H9 (cell line): ENCODE results near the gene RIGI. TPM values are rescaled to one million over a fixed set of nuclear protein-coding genes. Genes with fewer than 3 reads are reported as not detected.

Experiments used
- DNase-seq: peaks from one replicate; pipeline ENCODE4 v3.0.0-alpha.2; 2017
- H2AFZ ChIP-seq: one replicate; pipeline ENCODE4 v1.6.1; 2013; ENCODE audit warnings: mild to moderate bottlenecking, low read length, control low read depth, moderate library complexity
- H2AK5ac ChIP-seq: 2 replicates; pipeline ENCODE4 v1.6.1; 2013; ENCODE audit warnings: low read length, control low read depth, mixed read lengths; ENCODE audit not compliant: insufficient read length
- H2BK120ac ChIP-seq: one replicate; pipeline ENCODE4 v1.6.1; 2013; ENCODE audit warnings: low read depth, mild to moderate bottlenecking, low read length, control low read depth, inconsistent platforms; ENCODE audit not compliant: poor library complexity, severe bottlenecking
- H2BK12ac ChIP-seq: 2 replicates; pipeline ENCODE4 v1.6.1; 2013; ENCODE audit warnings: low read length, control low read depth, mixed read lengths, low read depth; ENCODE audit not compliant: insufficient read length
- H2BK15ac ChIP-seq: 2 replicates; pipeline ENCODE4 v1.6.1; 2013; ENCODE audit warnings: low read depth, low read length, control low read depth
- H2BK20ac ChIP-seq: one replicate; pipeline ENCODE4 v1.6.1; 2013; ENCODE audit warnings: low read depth, mild to moderate bottlenecking, low read length, control low read depth, inconsistent platforms; ENCODE audit not compliant: poor library complexity, severe bottlenecking
- H2BK5ac ChIP-seq: 2 replicates; pipeline ENCODE4 v1.6.1; 2013; ENCODE audit warnings: low read length, control low read depth, mixed read lengths; ENCODE audit not compliant: insufficient read length
- H3K14ac ChIP-seq: 2 replicates; pipeline ENCODE4 v1.6.1; 2013; ENCODE audit warnings: low read length, control low read depth; ENCODE audit not compliant: insufficient read depth
- H3K18ac ChIP-seq: 2 replicates; pipeline ENCODE4 v1.6.1; 2013; ENCODE audit warnings: low read depth, mild to moderate bottlenecking, mixed read lengths, low read length, control low read depth; ENCODE audit not compliant: insufficient read length
- H3K23ac ChIP-seq: 2 replicates; pipeline ENCODE4 v1.6.1; 2013; ENCODE audit warnings: low read length, control low read depth, mixed read lengths, low read depth; ENCODE audit not compliant: insufficient read length
- H3K23me2 ChIP-seq: 2 replicates; pipeline ENCODE4 v1.6.1; 2013; ENCODE audit warnings: low read depth, mild to moderate bottlenecking, mixed read lengths, low read length, control low read depth; ENCODE audit not compliant: insufficient read length, poor library complexity, severe bottlenecking
- H3K27ac ChIP-seq: 2 replicates; pipeline ENCODE4 v1.5.1; 2013; ENCODE audit warnings: low read length, control low read depth, mixed read lengths, low read depth; ENCODE audit not compliant: insufficient read length
- H3K27me3 ChIP-seq: 2 replicates; pipeline ENCODE4 v1.6.1; 2013; ENCODE audit warnings: low read length, control low read depth, inconsistent platforms; ENCODE audit not compliant: insufficient read depth
- H3K4ac ChIP-seq: 2 replicates; pipeline ENCODE4 v1.6.1; 2013; ENCODE audit warnings: low read depth, mild to moderate bottlenecking, control low read depth, inconsistent platforms, low read length, moderate library complexity
- H3K4me1 ChIP-seq: 2 replicates; pipeline ENCODE4 v1.6.1; 2013; ENCODE audit warnings: low read length, control low read depth, inconsistent platforms; ENCODE audit not compliant: insufficient read depth
- H3K4me2 ChIP-seq: 2 replicates; pipeline ENCODE4 v1.6.1; 2013; ENCODE audit warnings: low read length, control low read depth, mixed read lengths; ENCODE audit not compliant: insufficient read length, insufficient read depth
- H3K56ac ChIP-seq: 2 replicates; pipeline ENCODE4 v1.6.1; 2013; ENCODE audit warnings: low read depth, mild to moderate bottlenecking, mixed read lengths, low read length, control low read depth; ENCODE audit not compliant: insufficient read length
- H3K79me1 ChIP-seq: 2 replicates; pipeline ENCODE4 v1.6.1; 2013; ENCODE audit warnings: low read depth, mild to moderate bottlenecking, moderate library complexity, low read length, control low read depth, inconsistent platforms; ENCODE audit not compliant: insufficient read depth, poor library complexity, severe bottlenecking
- H3K79me2 ChIP-seq: 2 replicates; pipeline ENCODE4 v1.6.1; 2013; ENCODE audit warnings: low read length, control low read depth, inconsistent platforms; ENCODE audit not compliant: insufficient read depth
- H3K9ac ChIP-seq: 2 replicates; pipeline ENCODE4 v1.6.1; 2013; ENCODE audit warnings: low read length, control low read depth, mixed read lengths; ENCODE audit not compliant: insufficient read length; ENCODE audit errors: extremely low read depth
- H3K9me3 ChIP-seq: one replicate; pipeline ENCODE4 v1.6.1; 2013; ENCODE audit warnings: low read depth, low read length, inconsistent platforms; ENCODE audit not compliant: control insufficient read depth
- H3T11ph ChIP-seq: one replicate; pipeline ENCODE4 v1.6.1; 2013; ENCODE audit warnings: mild to moderate bottlenecking, low read length, control low read depth, inconsistent platforms
- H4K20me1 ChIP-seq: one replicate; pipeline ENCODE4 v1.6.1; 2013; ENCODE audit not compliant: control insufficient read depth, insufficient read length, insufficient read depth
- H4K5ac ChIP-seq: 2 replicates; pipeline ENCODE4 v1.6.1; 2013; ENCODE audit warnings: low read depth, mild to moderate bottlenecking, mixed read lengths, low read length, control low read depth; ENCODE audit not compliant: insufficient read length
- H4K8ac ChIP-seq: replicated peaks from 2 replicates; pipeline ENCODE4 v1.6.1; 2013; ENCODE audit warnings: low read length, control low read depth, mixed read lengths, low read depth; ENCODE audit not compliant: insufficient read length
- H4K91ac ChIP-seq: 2 replicates; pipeline ENCODE4 v1.6.1; 2013; ENCODE audit warnings: low read depth, mild to moderate bottlenecking, moderate library complexity, mixed read lengths, low read length, control low read depth; ENCODE audit not compliant: insufficient read length
- H3K27ac Mint-ChIP-seq, 3 experiments: 2 replicates in 2 of 3; 3 replicates in 1 of 3; pipeline ENCODE4 v1.8.0; 2020 to 2021; ENCODE audit warnings: mixed read lengths in 3 of 3, mild to moderate bottlenecking in 1 of 3, moderate library complexity in 1 of 3
- H3K27me3 Mint-ChIP-seq: 2 replicates; pipeline ENCODE4 v1.8.0; 2021; ENCODE audit warnings: low read depth, mild to moderate bottlenecking, moderate library complexity, mixed read lengths
- H3K36me3 Mint-ChIP-seq, 3 experiments: 2 replicates in 2 of 3; 3 replicates in 1 of 3; pipeline ENCODE4 v1.8.0; 2020 to 2021; ENCODE audit warnings: low read depth in 3 of 3, mixed read lengths in 3 of 3; ENCODE audit not compliant: insufficient read depth in 1 of 3
- H3K4me1 Mint-ChIP-seq, 2 experiments: 2 replicates each; pipeline ENCODE4 v1.8.0; 2020; ENCODE audit warnings: mixed read lengths in 2 of 2
- H3K4me3 Mint-ChIP-seq, 2 experiments: 2 replicates in 1 of 2; 3 replicates in 1 of 2; pipeline ENCODE4 v1.8.0; 2020 to 2021; ENCODE audit warnings: mild to moderate bottlenecking in 2 of 2, mixed read lengths in 2 of 2, moderate library complexity in 1 of 2
- H3K9me3 Mint-ChIP-seq, 2 experiments: 2 replicates in 1 of 2; 3 replicates in 1 of 2; pipeline ENCODE4 v1.8.0; 2020; ENCODE audit warnings: mild to moderate bottlenecking in 2 of 2, mixed read lengths in 2 of 2, moderate library complexity in 1 of 2
- WGBS: extraction: QIAGEN DNeasy Blood & Tissue Kit; methylation state at CpG from one replicate; pipeline ENCODE4 v1.1.7; 2013; ENCODE audit warnings: missing lambda C conversion rate, low lambda C conversion rate, mixed read lengths; ENCODE audit not compliant: insufficient read length; ENCODE audit errors: extremely low coverage; 5-methylcytosine and 5-hydroxymethylcytosine counted together
- total RNA-seq: library from RNA; stranded (reverse); gene quantifications from 2 replicates; pipeline ENCODE4 v1.2.1, GENCODE V29; 2021
- TF ChIP-seq, protein P1 (sequence below): fragments of 200-600 bp; sonication (generic); conservative IDR thresholded peaks from 3 replicates; pipeline ENCODE4 v1.8.0; 2021; ENCODE audit warnings: antibody characterized with exemption, mild to moderate bottlenecking

RIGI gene
- total RNA-seq, 1 experiment from 2014 or later, result 4.1 TPM

DNA sequence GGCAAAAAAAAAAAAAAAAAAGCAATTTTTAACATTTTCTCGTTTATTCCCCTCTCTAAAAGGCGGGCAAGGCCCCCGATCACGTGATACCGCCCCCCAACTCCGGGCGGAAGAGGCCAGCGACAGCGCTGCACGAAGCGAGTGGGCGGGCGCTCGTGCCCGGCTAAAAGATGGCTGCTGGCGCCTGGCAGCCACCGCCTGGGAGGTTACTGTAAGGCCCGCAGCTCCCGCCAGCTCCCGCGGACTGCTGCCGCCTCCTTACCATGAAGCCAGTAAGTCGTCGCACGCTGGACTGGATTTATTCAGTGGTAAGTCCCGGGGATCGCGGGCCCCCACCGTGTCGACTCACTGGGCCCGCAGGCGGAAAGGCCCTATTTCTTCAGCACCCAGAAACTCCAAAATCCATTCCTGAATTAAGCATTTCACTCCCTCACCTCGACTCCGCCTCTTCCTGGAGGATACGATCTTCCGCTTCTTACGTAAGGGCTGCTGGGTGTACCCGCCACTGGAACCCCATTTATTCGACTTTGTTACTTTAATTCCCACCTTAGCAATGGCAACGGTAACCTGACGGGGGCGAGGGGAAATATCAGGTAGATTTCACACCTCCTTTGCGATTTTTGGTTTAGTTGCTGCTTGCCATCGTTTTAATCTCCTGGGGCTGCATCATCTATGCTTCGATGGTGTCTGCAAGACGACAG is 26.3 kb upstream of the RIGI start, which contains the start of the genes SMIM27 and TOPORS:
Gene SMIM27, plus strand, starts transcription at position 156 of the 701 bp plus-strand sequence. Its CDS starts 108 bp downstream, at position 264.
Gene TOPORS, minus strand, starts transcription at position 415 of the 701 bp plus-strand sequence. Its CDS starts 150 bp downstream, at position 265.
- Histone ChIP-seq H2BK12ac (no peak within 1 kb of the TSS), H3K4me1 (no peaks in the 10 kb centered on the region; the same call in 1 of the 2 replicates), H2BK15ac (0 out of 2 replicates have a peak within 1 kb of the TSS, but pooled peaks have one; percentile 3), H3K9ac (peak within 1 kb of the TSS; percentile 95), H3K56ac (no peak within 1 kb of the TSS), H3K27me3 (no peaks in the 10 kb centered on the region), H4K5ac (no peak within 1 kb of the TSS), H2BK5ac (no peak within 1 kb of the TSS), H4K20me1 (no peaks in the 10 kb centered on the region), H2AK5ac (no peak within 1 kb of the TSS), H2BK120ac (no peak within 1 kb of the TSS), H3K79me2 (peaks cover 25% of the 10 kb centered on the region), H3K23ac (no peak within 1 kb of the TSS), H3T11ph (no peak within 1 kb of the TSS), H4K91ac (no peak within 1 kb of the TSS), H3K4ac (no peak within 1 kb of the TSS; the same call in 1 of the 2 replicates), H3K18ac (peak within 1 kb of the TSS; percentile 94), H3K14ac (peak within 1 kb of the TSS; percentile 93), H3K4me2 (peak within 1 kb of the TSS; percentile 98), H2BK20ac (no peak within 1 kb of the TSS), H3K9me3 (no peaks in the 10 kb centered on the region), H3K23me2 (no peaks in the 10 kb centered on the region), H3K27ac (peak within 1 kb of the TSS; percentile 62), H4K8ac (no peak within 1 kb of the TSS), H2AFZ (peak within 1 kb of the TSS; percentile 69), H3K79me1 (no peaks in the 10 kb centered on the region)
- DNase-seq, result peak; percentile 91
- Mint-ChIP-seq H3K36me3 (peaks cover 12 to 23% (median 22%) of the 10 kb centered on the region in 3 experiments), H3K4me1 (peaks cover 12 to 22% of the 10 kb centered on the region in 2 experiments), H3K27ac (peak within 1 kb of the TSS; percentile 99 to 100 (median 99)), H3K27me3 (no peaks in the 10 kb centered on the region; the same call in 1 of the 2 replicates), H3K4me3 (peak within 1 kb of the TSS; percentile 87 to 97), H3K9me3 (no peaks in the 10 kb centered on the region; a peak in 1 of 5 replicates)
- TF ChIP-seq, protein P1, sequence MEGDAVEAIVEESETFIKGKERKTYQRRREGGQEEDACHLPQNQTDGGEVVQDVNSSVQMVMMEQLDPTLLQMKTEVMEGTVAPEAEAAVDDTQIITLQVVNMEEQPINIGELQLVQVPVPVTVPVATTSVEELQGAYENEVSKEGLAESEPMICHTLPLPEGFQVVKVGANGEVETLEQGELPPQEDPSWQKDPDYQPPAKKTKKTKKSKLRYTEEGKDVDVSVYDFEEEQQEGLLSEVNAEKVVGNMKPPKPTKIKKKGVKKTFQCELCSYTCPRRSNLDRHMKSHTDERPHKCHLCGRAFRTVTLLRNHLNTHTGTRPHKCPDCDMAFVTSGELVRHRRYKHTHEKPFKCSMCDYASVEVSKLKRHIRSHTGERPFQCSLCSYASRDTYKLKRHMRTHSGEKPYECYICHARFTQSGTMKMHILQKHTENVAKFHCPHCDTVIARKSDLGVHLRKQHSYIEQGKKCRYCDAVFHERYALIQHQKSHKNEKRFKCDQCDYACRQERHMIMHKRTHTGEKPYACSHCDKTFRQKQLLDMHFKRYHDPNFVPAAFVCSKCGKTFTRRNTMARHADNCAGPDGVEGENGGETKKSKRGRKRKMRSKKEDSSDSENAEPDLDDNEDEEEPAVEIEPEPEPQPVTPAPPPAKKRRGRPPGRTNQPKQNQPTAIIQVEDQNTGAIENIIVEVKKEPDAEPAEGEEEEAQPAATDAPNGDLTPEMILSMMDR, result peak; percentile 29; the same call in 1 of the 3 replicates
- no CpG with 5 or more reads among the region's 46 CpGs for WGBS
